ENCODE results near the gene RASL12.
"Not testable (repeated sequence)": the region's sequence is repeated elsewhere in the genome, so short reads cannot be mapped to it uniquely, and the experiment has no call there.

The RASL12 gene

DNA sequence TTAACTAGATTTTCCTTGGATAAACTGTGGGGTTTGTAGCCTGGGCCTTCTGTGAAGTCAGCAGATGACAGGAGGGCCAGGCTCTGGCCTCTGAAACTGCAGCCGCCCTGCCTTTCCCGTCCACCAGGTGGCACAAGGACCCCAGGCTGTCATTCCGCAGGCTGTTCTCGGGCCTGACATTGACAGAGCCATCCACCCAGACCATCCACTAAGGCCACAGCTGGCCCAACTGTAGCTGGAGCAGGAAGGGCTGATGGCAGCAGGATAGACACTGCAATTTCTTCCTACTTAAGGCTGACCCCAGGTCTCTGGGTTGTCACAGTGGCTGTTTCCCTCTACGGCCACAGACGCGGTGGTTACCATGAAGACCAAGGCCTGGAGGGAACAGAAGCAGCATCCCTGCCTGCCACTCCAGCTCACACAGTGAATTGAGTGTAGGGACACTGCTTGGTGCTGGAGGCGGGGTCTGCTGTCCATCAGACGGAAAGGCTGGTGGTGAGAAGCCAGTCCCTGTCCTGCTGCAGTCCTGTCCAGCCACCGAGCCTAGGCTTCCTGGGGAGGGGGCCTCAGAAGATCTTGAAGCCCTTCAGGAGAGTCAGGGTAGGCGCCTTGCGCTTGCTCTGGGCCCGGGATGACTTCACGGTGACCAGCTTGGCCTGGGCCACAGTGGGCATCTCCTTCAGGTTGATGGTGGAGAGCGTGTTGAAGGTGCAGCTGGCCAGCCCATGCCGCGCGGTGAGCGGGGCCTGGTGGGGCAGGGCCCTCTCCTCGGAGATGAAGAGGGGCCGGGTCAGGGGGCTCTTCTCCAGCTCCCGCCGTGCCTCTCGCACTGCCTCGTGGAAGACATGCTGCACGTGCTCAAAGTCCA is 13.2 kb downstream of the RASL12 start:
- DNase-seq, result no peak

DNA sequence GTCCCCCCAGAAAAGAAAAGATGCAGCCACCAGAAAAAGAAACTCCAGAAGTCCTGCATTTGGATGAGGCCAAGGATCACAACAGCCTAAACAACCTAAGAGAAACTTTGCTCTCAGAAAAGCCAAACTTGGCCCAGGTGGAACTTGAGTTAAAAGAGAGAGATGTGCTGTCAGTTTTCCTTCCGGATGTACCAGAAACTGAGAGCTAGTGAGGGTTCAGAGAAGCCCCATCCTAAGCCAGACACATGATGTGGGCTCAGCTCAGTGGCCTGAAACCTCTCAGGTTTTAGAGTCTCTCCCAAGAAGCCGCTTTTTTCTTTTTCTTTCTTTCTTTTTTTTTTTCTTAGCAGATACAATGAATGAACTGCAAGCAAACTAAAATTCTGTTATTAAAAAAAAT is 14.8 kb downstream of the RASL12 start:
- DNase-seq, result no peak

DNA sequence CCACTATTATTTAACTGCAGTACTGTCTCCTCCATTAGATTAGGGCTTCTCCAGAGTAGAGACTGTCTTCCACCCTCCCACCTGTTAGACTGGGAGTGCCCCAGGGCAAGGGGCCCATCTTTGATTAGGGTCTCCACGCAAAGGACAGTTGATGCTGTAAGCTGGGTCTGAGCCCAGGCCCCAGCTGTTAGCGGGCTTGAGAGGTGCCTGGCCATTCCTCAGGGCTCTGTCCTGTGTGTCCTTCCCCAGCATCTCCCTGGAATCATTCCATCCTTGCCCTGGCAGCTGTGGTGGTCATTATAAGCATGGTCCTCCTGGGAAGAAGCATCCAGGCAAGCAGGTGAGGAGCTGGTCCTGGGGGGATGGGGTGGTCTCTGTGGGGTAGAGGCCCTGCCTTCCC is 16.5 kb downstream of the RASL12 start:
- DNase-seq, result no peak

DNA sequence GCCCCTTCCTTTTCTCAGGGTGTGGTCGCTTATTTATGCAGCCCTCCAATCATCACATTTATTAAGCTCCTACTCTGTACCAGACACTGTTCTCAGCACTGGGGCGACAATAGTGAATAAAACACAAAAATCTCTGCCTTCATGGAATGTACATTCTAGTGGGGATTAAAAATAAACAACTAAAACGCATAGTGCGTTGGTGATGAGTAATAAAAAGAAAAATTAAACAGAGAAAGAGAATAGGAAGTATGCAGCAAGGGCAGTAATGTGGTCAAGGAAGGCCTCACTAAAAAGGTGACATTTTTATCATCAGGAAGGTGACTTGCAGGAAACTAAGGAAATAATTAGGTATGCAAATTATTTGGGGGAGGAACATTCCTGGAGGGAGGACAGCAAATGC is 17.5 kb downstream of the RASL12 start:
- DNase-seq, result no peak

DNA sequence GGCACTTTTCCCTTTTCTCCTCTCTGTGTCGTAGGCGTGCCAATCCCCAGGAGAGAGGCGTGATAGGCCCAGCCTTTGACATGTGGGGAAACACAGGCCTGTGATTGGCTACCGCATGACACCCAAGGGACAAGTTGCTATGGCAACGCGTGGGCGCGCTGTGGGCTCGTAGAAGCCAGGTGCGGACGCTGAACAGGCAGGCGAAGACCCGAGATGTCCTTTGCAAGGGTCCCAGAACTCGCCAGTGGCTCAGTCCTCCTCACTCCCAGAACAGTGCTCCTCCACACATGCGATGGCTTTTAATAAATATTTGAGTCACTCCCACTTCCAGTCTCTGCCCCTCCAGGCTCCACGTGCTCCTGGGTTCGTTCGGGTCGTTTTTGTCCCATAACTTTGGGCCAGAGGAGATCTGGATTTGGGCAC is 18.4 kb downstream of the RASL12 start:
- peak; percentile 66 for DNase-seq

DNA sequence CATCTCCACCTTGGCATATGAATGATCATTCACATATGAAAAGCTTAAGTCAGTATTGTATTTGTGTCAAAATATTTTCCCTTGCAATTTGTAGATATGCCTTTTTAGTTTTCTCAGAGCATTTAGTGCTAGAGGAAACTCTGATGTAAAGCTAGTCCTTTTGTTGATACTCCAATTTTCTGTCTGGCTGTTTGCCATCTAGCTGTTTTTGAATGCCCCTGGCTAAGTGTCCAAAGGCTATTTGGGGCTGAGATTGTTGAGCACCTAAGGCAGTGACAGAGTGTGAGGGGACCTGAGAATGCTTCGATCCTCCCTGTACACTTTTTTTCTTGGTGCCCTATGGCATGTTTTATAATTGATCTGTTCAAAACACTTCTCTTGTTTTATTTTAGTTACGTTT is 19.6 kb downstream of the RASL12 start:
- DNase-seq, result no peak

DNA sequence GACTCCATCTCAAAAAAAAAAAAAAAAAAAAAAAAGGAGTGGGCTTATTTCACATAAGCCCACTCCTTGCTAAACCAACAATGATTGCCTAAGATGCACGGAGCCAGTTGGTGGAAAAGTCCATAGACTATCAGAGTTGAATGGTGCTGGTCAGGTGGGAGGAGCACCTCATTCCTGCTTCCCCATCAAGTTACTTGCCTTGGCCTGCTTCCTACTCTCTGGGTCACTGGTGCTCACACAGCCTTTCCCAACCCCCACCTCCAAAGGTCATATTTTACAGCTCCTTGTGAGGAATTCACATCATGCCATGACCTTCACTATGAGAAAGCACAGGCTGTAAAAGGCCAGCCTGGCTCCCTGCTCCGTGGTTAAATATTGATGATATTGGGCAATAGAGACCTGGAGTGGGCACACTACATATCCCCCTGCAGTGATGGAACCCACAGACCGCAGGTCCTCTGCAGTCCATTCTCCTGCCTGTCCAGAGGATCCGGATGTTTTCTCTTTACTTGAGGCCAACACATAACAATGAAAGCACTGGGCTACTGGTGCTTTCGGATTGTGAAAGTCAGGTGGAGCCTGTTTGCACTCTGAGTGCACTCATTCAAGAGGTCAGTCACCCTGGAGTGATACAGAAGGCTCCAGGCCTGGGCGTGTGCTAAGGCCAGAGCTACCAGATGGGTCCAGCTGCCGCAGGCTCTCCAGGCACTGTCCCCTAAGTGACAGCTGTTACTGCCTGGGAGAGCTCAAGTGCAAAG is 22.9 kb downstream of the RASL12 start, which contains the start of gene SLC51B:
TSS of gene SLC51B (plus strand) at position 664 of the 758 bp plus-strand sequence. CDS start 4,618 bp downstream, outside the sequence.
- DNase-seq, result no peak

DNA sequence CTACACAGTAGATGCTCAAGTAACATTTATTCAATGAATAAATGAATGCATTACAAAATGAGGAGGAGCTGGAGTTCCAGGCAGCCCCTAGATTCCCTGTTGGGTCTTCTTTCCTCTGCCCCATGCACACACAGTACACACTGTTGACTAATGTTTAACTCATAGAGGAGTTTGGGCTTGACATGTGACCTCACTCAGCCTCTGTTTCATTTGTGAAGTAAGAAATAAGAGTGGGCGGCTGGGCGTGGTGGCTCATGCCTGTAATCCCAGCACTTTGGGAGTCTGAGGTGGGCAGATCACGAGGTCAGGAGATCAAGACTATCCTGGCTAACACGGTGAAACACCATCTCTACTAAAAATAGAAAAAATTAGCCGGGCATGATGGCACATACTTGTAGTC is 23.6 kb downstream of the RASL12 start:
- DNase-seq, result not testable (repeated sequence)

DNA sequence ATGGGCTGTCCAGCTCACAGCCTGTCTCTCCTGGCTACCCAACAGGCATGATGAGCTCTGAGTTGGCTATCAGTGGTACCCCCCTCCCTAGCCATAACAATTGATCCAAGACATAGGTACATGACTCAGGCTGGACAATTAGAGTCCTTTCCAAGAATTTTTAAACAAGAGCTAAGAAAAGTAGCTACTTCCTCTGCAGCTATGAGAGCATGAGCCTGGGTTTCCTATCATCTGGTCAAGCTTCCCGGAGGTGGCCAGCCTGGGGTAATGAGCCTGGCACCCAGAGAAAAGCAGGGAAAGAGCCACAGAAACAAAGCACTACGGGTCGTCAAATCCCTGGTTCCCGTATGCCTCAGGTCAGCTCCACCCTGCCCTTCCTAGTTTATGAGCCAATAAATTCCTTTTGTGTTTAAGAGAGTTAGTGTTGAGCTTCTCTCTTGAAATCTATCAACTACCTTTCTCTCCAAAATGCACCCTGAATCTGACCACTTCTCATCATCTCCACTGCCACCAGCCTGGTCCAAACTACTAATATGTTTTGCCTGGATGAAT is 24.9 kb downstream of the RASL12 start:
- DNase-seq, result no peak

DNA sequence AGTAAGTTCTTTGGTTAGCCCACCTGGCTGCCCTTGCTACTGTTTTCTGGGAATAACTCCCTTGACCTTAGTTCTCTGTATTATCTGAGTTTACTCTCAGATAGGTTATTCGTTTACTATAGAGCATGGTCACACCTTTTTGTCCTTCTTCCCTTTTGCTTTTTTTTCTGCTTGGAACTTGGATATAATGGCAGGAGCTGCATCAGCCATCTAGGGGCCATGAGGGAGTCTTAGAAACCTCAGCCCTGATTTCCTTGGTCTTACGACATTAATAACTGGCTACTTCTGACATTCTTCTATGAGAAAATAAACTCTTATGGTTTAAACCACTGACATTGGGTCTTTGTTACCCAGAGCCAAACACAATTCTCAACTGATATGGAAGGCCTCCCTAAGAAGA is 26.0 kb downstream of the RASL12 start:
- no peak for DNase-seq

DNA sequence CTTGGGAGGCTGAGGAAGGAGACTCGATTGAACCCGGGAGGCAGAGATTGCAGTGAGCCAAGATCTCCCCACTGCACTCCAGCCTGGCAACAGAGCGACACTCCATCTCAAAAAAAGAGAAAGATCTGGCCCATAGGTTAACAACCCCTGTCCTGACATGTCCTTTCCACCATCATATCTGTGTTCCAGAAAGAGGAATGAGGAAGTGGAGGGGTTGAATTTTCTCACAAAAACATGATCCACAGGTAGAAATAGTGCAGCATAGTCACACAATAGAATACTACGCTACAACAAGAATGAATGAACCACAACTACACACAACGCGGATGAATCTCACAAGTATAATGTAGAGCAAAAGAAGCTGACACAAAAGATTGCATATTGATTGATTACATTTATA is 27.3 kb downstream of the RASL12 start:
- no peak for DNase-seq

DNA sequence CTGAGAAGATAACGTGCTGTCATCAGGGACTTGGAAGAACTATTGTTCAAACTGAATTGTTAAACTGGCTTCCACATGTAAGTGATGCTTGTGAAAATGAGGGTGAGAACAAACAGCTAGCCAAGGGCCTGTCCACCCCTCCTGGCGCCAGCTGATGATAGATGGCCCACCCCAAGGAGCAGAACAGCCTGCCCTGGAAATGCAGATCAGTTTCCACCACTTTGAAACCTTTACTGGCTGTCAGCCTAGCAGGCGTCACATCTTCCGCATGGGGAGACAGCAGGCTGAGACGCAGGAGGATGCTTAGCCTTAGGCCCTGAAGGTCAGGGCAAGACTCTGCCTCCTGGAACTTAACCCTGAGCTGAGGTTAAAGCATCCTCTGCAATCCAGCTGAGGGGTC is 29.0 kb downstream of the RASL12 start:
- no peak for DNase-seq

DNA sequence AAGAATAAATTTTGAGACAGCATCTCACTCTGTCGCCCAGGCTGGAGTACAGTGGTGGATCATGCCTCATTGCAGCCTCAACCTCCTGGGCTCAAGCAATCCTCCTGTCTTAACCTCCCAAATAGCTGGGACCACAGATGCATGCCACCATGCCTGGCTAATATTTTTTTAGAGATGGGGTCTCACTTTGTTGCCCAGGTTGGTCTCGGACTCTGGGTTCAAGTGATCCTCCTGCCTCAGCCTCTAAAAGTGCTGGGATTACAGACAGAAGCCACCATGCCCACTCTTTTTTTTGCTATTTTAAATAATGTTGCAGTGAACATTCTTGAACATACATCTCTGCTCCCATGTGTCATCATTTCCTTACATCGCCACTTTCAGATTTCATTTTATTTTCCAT is 29.4 kb downstream of the RASL12 start:
- DNase-seq, result no peak

DNA sequence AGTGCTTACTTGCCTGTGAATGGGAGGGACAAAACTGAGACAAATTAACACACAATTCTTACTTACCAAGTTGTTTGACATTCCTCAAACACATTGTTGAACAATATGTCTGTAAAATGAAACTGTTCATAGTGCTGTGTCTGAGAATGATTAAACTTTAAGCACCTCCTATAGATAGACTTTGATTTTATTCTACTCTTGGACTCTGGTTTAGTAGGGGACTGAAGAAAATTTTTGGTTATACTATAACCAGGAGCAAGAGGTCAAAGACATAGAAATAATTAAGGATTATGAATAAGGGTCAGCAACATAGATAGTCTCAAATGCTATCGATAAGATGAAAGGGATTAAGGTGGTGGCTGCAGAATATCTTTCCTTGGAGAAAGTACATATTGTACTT is 30.5 kb downstream of the RASL12 start:
- no peak for DNase-seq

DNA sequence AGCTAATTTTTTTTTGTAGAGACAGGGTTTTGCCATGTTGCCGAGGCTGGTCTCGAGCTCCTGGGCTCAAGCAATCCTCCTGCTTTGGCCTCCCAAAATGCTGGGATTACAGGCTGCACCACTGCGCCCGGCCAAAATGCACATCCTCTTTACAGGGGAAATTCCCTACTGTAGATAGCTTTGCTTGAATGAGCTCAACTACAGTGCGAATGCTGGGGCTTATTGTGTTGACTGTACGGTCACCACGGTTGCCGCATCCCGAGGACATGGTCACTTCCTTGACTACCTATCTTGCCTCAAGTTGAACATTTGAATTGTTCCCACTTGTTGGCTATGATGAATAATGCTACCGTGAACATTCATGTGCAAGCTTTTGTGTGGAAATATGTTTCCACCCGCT is 33.1 kb downstream of the RASL12 start:
- no peak for DNase-seq

DNA sequence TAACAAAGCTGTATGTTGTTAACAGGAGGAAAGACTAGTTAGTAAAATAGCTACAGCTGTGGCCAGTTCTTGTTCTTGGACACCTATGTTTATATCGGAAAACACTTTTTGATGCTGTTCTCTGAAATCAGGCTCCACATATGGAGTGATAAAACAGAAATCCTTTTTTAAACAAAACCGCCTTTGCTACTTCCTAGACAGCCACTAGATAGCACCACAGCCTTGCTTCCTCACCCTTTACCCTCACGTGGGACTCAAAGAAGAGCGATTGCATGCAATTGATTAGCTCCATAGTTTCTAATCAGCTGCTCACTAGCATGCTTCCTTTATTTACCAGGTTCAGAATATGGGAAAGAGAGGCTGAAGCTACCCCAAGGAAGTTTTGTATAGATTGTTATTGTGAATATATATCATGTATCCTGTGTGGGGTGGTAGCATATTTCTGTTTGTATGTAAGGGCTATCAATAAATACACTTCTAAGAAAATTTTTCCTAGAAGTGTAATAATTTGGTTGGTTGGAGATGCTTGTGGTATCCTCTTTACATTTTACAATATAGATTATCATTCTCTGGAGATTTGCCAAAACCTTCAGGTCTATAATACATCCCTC is 34.0 kb downstream of the RASL12 start:
- DNase-seq, result no peak

DNA sequence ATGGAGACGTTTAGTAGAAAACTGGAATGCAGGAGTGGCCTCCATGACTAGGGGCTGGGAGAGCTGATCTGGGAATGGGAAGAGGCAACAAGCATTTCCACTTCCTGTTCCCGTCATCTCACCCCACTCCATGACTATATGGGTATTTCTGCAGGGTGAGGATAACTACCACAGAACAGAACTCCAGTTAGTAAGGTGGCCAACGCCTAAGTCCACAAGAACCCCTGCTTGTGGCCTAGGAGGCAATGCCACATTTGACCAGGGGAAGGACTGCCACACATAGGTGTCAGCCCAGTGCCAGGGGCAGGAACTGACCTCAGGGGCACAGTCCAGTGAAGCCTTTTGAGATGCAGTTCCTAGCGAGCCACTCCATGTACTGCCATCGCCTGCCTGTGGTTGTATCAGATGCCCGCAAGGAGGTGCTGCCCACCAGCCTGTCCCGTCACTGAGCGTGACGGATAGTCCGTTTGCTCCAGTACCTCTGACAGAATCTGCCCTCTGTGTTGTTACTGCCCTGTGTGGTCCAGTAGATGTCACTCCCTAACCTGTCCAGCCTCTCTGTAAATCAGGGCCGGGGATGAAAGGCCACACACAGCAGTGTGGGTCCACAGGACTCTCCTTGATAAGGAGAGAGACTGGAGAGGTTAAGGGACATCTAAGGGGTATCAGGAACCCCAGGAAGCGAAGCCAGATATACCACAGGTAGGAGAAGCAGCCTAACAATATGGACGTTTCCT is 34.8 kb downstream of the RASL12 start:
- DNase-seq, result no peak

DNA sequence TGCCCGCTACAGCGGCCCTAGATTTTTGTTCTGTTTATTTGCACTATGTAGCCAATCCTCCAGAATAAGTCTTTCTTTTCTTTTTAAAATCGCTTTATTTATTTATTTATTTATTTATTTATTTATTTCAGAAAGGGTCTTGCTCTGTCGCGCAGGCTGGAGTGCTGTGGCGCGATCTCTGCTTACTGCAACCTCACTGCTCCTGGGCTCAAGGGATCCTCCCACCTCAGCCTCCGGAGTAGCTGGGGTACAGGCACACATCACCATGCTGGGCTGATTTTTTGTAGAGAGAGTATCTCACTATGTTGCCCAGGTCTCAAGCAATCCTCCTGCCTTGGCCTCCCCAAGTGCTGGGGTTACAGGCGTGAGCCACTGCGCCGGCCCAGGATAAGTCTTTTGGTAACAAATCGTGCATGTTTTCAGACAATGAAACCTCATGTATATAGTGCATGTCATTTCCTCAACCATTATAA is 38.0 kb downstream of the RASL12 start:
- DNase-seq, result no peak

DNA sequence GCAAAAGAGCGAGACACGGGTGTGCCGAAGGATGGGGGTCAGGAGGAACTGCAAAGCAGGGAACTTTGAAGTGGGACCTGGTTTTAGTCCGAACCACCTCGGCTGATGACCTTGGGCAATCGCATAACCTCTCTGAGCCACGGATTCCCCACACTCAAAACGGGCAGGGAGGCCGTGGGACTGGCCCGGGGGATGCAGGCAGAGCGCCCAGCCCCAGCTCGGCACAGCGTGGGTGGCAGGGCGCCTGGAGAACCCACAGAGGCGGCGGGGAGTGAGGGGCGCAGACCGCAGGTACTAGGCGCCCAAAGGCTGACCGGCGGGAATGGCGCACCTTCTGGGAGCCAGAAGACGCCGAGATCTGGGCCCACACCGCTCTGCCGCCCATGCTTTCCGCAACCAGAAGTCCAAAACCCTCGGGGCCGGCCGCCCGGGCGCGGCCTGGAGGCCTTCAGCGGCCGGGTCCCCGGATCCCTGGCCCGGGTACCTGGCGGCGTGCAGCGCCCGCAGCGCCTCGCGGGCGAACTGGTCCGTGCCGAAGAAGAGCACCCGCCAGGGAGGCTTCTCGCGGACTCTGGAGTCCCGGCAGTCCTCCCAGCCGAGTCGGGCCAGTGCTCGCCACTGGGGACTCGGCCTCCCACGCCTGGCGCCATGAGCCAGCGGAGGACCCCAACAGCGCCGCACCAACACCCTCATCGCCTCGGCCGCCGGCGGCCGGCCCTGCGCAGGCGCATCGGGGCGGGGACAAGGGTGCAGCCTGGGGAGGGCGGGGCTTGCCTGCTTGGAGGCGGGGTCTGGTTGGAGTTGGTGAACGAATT is 38.7 kb downstream of the RASL12 start, which contains the start of gene MTFMT:
TSS of gene MTFMT (minus strand) at position 719 of the 815 bp plus-strand sequence. CDS start at position 693, 26 bp downstream.
- DNase-seq, result no peak

DNA sequence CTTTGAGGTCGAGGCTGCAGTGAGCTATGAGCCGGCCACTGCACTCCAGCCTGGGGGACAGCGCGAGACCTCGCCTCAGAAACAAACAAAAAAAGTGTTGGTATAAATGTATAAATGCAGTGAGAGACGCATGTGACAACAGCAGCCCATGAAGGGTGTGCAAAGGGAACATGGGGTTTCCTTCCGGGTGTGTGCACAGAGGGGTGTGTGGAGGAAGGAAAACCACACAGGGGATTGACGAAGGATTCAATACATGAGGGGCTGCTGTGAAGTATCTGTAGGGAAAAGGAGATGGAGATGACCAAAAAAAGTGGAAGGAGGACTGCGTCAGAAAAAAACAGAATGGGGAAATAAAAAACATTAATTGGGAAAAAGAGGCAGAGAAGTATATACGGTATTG is 39.5 kb downstream of the RASL12 start:
- DNase-seq, result no peak

DNA sequence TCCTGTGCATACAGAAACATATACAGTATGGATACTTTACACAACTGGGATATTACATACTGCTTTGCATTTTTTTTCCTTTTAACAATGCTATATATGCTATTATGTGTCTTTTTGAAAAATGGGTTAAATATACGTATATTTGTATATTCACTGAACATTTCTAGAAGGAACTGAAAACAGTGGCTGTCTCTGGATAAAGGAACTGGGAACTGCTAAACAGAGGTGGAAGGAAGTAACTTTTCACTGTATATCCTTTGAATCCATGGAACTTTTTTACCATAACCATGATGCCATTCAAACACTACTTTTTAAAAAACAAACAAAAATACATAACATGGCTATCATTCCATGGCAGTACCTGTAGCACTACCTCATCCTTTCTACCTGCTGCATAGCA is 40.2 kb downstream of the RASL12 start:
- no peak for DNase-seq

DNA sequence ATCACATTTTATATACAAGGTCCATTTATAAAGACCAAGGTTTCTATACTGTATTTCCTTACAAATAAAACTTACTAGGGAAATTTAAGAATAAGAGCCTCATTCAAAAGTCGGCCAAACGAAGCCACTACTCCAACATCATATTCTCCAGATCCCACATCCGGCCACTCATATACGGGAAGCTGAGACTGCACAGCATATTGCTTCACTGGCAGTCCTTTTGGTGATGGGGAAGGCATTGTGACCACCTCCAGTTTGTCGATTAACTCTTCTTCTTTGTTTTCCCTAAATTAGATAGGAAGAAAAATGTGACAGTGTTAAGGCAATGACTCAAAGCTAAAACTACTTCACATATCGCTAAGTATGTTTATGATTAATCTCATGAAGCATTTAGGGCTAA is 41.0 kb downstream of the RASL12 start:
- DNase-seq, result no peak
